Breast epithelium (tissue), 4 donors: ENCODE measurements around the gene ZKSCAN8. TPM values are rescaled to one million over a fixed set of nuclear protein-coding genes. Genes with fewer than 3 reads are reported as not detected.

Experiments used
- DNase-seq, 2 donors: peaks; one replicate each; pipeline ENCODE4 v3.0.0-alpha.2; 2019; ENCODE audit warnings: low spot score in 2 of 2
- H3K27ac ChIP-seq, 2 donors: fragments of 200-600 bp; sonication (generic) in 1 of 2; one replicate each; pipeline ENCODE4 v1.5.1; 2016 to 2019; ENCODE audit warnings: mild to moderate bottlenecking in 1 of 2
- H3K27me3 ChIP-seq, 2 donors: fragments of 200-600 bp; sonication (generic) in 1 of 2; one replicate each; pipeline versions ENCODE4 v1.5.1 to v1.6.0; 2017 to 2019; ENCODE audit warnings: control low read depth in 1 of 2, mild to moderate bottlenecking in 1 of 2
- H3K36me3 ChIP-seq: fragments of 200-600 bp; one replicate; pipeline ENCODE4 v1.5.1; 2019
- H3K4me1 ChIP-seq, 2 donors: fragments of 200-600 bp; sonication (generic); one replicate each; pipeline ENCODE4 v1.5.1; 2016 to 2019; ENCODE audit warnings: control low read depth in 1 of 2
- H3K4me3 ChIP-seq, 3 donors: fragments of 200-600 bp; sonication (generic); 1 replicate in 2 of 3; 2 replicates in 1 of 3; pipeline ENCODE4 v1.5.1; 2016 to 2019; ENCODE audit warnings: mild to moderate bottlenecking in 3 of 3, moderate library complexity in 2 of 3
- H3K9me3 ChIP-seq, 2 donors: fragments of 200-600 bp; sonication (generic) in 1 of 2; one replicate each; pipeline ENCODE4 v1.5.1; 2016 to 2019; ENCODE audit warnings: control low read depth in 1 of 2
- CTCF ChIP-seq, 3 donors: fragments of 450-650 bp; IDR thresholded peaks; one replicate each; pipeline ENCODE4 v1.5.1; 2016 to 2017; ENCODE audit warnings: antibody characterized with exemption in 3 of 3, mild to moderate bottlenecking in 3 of 3, moderate library complexity in 3 of 3
- POLR2A ChIP-seq: fragments of 450-650 bp; IDR thresholded peaks from one replicate; pipeline ENCODE4 v1.6.1; 2016; ENCODE audit warnings: antibody characterized with exemption, mild to moderate bottlenecking, moderate library complexity
- POLR2AphosphoS5 ChIP-seq, 3 donors: sonication (generic); formaldehyde crosslinking; IDR thresholded peaks; one replicate each; pipeline ENCODE4 v1.6.1; 2017; ENCODE audit warnings: antibody characterized with exemption in 3 of 3
- intact Hi-C: fragments of 100-400 bp; cut with DNase I; formaldehyde crosslinking; loops from one replicate; pipeline ENCODE4 v1.15.1; 2023; ENCODE audit warnings: low total_unique reads
- total RNA-seq, 3 donors: library from RNA; depleted of rRNA; stranded (reverse); fragments of >200 nt; gene quantifications; one replicate each; pipeline ENCODE4 v1.1.0, GENCODE V29; 2016

ZKSCAN8 gene
- total RNA-seq, 3 donors from 2014 or later = 21.9 to 33.8 (median 22.9) TPM

- no peaks in the 10 kb centered on the region for H3K36me3 ChIP-seq
- no peak for TF ChIP-seq CTCF (IDR thresholded peaks at IDR 0.05)
- TF ChIP-seq POLR2A = no peak
- TF ChIP-seq POLR2AphosphoS5 (IDR thresholded peaks at IDR 0.05) = no peak
- no peak for DNase-seq
- H3K9me3 ChIP-seq = no peaks in the 10 kb centered on the region
- H3K4me3 ChIP-seq = no peak overlapping the region
- no peaks in the 10 kb centered on the region for H3K4me1 ChIP-seq
- no peaks in the 10 kb centered on the region for H3K27me3 ChIP-seq
- intact Hi-C loops = no loop called here
- H3K27ac ChIP-seq = no peak overlapping the region
These were observed 30.3 kb downstream of the ZKSCAN8 start for GRCh38 chr6:28172006-28172405.

GRCh38 chr6:28176373-28176772, 34.7 kb downstream of the ZKSCAN8 start:
- no peak for DNase-seq

DNA sequence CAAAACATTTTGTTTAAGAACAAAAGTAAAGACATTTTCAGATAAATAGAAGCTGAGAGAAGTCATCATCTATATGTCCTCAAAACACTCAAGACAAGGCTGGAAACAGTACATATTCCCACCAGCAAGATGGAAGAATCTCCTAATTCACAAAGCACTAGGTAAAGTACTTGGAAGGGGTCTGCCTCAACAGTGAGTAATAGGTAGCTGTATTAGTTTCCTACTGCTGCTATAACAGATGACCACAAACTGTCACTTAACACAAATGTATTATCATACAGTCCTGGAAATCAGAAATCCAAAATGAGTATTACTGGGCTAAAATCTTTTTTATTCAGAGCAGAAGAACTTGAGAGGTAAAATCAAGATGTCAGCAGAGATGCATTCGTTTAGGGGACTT, 40.6 kb downstream of the ZKSCAN8 start:
- peaks cover 0 to 3% of the 10 kb centered on the region in 2 donors for H3K27me3 ChIP-seq
- peaks cover 0 to 28% of the 10 kb centered on the region in 2 donors for H3K9me3 ChIP-seq
- no peaks in the 10 kb centered on the region for H3K36me3 ChIP-seq
- no peak for DNase-seq
- no peak overlapping the region for H3K27ac ChIP-seq
- no peak overlapping the region for H3K4me3 ChIP-seq
- TF ChIP-seq POLR2AphosphoS5 (IDR thresholded peaks at IDR 0.05) (no peak), POLR2A (no peak), CTCF (IDR thresholded peaks at IDR 0.05) (no peak)
- H3K4me1 ChIP-seq = no peaks in the 10 kb centered on the region
- intact Hi-C loops = no loop called here

More at GRCh38 chr6:28176373-28176772, 34.7 kb downstream of the ZKSCAN8 start:
- Histone ChIP-seq H3K9me3 (no peaks in the 10 kb centered on the region), H3K4me3 (no peak overlapping the region), H3K27ac (no peak overlapping the region), H3K4me1 (no peaks in the 10 kb centered on the region), H3K36me3 (no peaks in the 10 kb centered on the region), H3K27me3 (peaks cover 0 to 3% of the 10 kb centered on the region in 2 donors)
- intact Hi-C loops = no loop called here
- TF ChIP-seq POLR2A = no peak
- TF ChIP-seq POLR2AphosphoS5 (IDR thresholded peaks at IDR 0.05) = no peak
- TF ChIP-seq CTCF (IDR thresholded peaks at IDR 0.05) = no peak

GRCh38 chr6:28188111-28188979, 46.7 kb downstream of the ZKSCAN8 start:
- Histone ChIP-seq H3K4me3 (no peak overlapping the region), H3K36me3 (no peaks in the 10 kb centered on the region), H3K4me1 (no peaks in the 10 kb centered on the region), H3K9me3 (peaks cover 31 to 85% of the 10 kb centered on the region in 2 donors), H3K27me3 (no peaks in the 10 kb centered on the region), H3K27ac (no peak overlapping the region)
- DNase-seq = no peak
- no peak for TF ChIP-seq POLR2AphosphoS5 (IDR thresholded peaks at IDR 0.05)
- intact Hi-C loops = no loop called here

- Histone ChIP-seq H3K36me3 (no peaks in the 10 kb centered on the region), H3K27me3 (peaks cover 0 to 26% of the 10 kb centered on the region in 2 donors), H3K9me3 (peaks cover 4 to 39% of the 10 kb centered on the region in 2 donors), H3K4me1 (no peaks in the 10 kb centered on the region), H3K4me3 (no peak overlapping the region), H3K27ac (no peak overlapping the region)
- DNase-seq = no peak
- intact Hi-C loops = no loop called here
- no peak for TF ChIP-seq POLR2A
- no peak for TF ChIP-seq POLR2AphosphoS5 (IDR thresholded peaks at IDR 0.05)
- TF ChIP-seq CTCF (IDR thresholded peaks at IDR 0.05) = no peak
These were observed 58.3 kb downstream of the ZKSCAN8 start for GRCh38 chr6:28200020-28200419.
